Measurements from ENCODE around the gene LRIT3.

- no peak for TF ChIP-seq CTCF (IDR thresholded peaks at IDR 0.05; ENCODE audit: poor library complexity)
- no peak for TF ChIP-seq EZH2 (IDR thresholded peaks at IDR 0.05; ENCODE audit: borderline replicate concordance)
- TF ChIP-seq EZH2phosphoT487 (IDR thresholded peaks at IDR 0.05; ENCODE audit: low read depth, severe bottlenecking, unreplicated experiment), result no peak
These were observed 10.9 kb upstream of the LRIT3 start for GRCh38 chr4:109836985-109837384.

Data from hepatocyte (in vitro differentiated cells).